GM19025 (cell line): ENCODE results near the gene UROC1.

Experiments
- ATAC-seq: cut with Tn5 transposase; IDR thresholded peaks from one replicate; pipeline ENCODE4 v1.9.1; 2021; ENCODE audit warnings: mild to moderate bottlenecking, low read depth, moderate library complexity; ENCODE audit not compliant: unreplicated experiment

Gene UROC1

DNA sequence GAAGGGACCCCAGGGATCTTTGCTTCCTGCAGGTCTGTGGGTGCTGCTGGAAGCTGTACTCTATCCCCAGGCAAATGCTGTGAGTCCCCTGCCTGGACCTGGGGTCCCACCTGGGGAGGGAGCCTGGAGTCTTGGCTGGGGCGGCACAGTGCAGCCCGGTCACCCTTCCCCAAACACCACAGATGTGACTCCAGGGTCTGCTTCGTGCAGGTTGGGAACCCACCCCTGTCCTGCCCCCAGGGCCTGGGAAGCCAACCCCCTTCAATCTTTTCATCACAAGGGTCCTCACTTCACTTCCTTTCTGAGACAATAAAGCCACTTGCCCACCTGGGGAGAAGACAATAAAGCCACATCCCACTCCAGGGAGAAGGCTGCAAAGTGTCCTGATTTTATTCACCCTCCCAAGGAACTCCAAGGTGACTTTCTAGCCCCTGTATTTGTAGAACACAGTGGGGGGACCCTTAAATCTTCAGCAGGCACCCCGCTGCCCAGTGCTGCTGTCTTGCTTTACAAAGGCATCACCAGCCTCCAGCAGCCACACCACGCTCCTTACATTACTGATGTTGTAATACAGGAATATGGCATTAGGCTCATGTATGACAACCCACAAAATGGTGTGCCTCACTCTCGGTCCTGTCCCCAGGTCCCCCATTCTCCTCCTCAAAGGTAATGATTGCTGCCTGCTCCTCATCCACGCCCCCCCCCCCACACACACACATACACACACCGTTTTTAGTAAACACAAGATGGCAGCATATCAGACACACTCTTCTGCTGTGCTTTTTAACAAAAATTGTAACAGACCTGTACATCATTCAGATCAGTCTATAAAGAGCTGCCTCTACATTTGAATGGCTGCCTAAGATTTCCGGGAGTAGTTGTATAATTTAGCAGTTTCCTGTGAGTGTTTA lies 31.2 kb upstream of the UROC1 start:
- no peak for ATAC-seq

DNA sequence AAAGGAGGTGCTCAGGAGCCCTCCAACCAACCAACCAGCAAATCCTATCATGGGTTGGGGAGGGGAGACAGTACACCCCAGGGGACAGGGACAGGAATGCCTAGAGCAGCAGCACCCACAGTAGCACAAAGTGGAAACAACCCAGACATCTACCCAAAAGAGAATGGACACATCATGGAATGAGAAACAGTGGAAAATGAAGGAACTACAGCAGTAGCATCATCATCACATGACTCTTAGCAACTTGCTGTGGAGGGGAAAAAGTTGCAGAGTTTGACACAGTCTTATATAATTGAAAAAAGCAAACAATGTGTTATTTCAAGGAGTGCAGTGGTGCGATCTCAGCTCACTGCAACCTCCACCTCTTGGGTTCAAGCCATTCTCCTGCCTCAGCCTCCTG lies 30.1 kb upstream of the UROC1 start:
- no peak for ATAC-seq

DNA sequence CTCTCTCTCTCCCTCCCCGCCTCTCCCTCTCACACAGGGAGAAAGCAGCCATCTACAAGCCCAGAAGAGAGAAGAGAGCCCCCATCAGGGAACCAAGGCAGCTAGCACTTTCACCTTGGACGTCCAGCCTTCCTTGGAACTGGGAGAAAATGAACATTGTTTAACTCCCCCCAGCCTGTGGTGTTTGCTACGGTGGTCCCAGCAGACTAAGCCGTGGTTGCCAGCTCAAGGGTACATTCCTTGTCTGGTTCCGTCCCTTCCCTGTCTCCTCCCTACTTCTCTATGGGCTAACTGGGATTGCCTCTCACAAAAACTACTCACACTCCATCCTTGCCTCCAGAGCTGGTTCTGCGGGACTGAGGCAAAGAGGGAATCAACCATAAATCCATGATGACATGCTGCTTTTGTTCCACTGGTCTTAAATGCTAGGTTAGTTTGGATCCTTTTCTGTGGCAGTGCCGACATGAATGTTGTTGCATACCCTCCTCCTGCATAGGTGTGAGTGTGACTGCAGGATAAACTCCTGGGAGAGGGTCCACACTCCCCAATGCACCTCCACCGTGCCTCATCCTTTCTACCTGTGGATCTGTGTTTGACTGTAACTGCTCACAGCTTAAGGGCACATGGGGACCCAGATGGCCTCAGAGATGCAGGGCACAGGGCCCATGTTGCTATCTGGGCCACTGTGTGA lies 29.1 kb upstream of the UROC1 start:
- ATAC-seq: no peak

DNA sequence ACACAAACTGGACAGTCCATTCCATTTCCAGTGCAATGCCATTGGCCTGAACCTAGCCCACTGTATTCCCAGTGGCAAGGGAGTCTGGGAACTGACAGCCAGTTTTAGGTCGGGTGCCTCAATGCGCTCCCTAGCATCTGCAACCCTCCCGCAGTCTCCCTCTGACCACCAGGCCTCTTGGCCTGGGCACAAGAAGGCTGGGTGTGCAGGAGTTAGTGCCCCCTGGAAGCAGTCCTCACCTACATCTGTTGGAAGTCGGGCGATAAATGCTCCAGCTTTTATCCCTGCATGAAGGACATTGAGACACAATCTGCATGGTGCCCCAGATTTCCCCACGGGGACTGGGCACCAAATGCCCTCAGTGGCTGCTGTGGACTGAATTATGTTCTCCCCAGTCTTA lies 28.4 kb upstream of the UROC1 start:
- ATAC-seq: no peak

DNA sequence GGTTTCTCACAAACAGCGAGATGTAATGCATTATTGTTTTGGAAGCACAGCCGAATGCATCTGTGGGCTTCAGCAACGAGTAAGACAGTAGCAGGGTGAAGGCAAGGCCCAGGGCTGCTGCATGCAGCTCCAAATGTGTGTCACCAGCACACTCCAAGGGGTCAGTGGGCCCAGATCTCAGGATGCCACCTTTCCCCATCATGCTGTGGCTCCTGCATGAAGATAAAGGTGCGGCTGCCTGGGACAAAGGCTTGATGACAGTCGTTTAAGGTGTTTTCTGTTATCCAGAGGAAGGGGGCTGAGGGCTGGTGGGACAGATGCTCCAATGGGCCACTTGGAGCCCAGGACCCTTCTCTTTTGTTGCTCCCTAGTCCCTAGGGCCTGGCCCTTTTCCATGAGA lies 28.0 kb upstream of the UROC1 start:
- ATAC-seq: no peak

GRCh38 chr3:126544596-126545281 lies 27.2 kb upstream of the UROC1 start:
- no peak for ATAC-seq

DNA sequence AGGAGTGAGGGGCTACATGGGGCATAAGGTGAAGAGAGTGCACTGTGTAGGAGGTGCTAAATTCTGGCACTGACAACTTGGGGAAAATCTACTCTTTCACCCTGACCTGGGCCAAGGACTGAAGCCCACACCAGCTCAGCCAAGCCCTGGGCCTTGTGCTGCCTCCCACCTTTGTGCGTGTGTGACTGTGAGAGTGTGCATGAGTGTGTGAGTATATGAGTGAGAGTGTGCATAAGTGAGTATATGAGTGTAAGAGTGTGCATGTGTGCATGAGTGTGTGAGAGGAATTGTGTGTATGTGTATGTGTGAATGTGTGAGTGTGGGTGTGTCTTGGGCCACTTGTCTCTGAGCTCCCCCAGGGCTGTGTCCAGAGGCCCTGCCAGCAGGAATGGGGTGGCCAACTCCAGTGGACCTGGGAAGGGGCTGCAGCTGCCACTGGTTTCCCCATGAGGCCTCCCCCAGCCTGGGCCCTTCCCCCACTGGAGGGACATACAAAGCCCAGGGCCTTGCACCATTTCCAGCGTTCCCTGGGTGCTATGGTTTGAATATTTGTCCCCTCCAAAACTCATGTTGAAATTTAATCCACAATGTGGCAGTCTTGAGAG lies 26.0 kb upstream of the UROC1 start:
- no peak for ATAC-seq

GRCh38 chr3:126542340-126543241 lies 25.0 kb upstream of the UROC1 start:
- ATAC-seq: no peak

DNA sequence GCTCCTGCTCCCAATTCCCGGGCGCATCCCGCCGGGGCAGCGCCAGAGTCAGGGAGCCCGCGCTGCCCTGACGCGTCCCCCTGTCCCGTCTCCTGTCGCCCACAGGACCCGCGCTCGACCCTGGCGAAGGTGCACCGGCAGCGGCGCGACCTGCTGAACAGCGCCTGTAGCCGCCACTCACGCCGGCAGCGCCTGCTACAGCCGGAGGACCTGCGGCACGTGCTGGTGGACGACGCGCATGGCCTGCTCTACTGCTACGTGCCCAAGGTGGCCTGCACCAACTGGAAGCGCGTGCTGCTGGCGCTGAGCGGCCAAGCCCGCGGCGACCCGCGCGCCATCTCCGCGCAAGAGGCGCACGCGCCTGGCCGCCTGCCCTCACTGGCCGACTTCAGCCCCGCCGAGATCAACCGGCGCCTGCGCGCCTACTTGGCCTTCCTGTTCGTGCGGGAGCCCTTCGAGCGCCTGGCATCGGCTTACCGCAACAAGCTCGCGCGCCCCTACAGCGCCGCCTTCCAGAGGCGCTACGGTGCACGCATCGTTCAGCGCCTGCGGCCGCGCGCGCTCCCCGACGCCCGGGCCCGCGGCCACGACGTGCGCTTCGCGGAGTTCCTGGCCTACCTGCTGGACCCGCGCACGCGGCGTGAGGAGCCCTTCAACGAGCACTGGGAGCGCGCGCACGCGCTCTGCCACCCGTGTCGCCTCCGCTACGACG lies 24.2 kb upstream of the UROC1 start:
- no peak for ATAC-seq

GRCh38 chr3:126540951-126541627 lies 23.5 kb upstream of the UROC1 start:
- no peak for ATAC-seq

DNA sequence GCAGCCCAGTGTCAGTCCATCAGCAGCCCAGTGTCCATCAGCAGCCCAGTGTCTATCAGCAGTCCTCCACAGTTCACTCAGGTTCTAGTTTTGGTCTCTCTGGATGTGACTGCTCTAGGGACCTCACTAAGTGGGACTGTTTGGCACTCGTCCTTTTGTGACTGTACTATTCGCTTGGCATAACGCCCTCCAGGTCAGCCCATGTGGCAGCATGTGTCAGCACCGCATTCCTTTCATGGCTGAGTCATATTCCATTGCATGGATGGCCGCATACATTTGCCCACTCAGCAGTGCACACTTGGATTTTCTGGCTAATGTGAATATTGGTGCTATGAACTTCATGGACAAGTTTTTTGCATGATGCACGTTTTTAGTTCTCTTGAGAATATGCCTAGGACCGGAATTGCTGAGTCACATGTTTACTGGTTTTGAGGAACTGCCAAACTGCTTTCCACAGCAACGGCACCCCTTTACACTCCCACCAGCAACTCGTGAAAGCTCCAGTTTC lies 22.8 kb upstream of the UROC1 start:
- ATAC-seq: no peak

GRCh38 chr3:126539558-126540250 lies 22.1 kb upstream of the UROC1 start:
- no peak for ATAC-seq

DNA sequence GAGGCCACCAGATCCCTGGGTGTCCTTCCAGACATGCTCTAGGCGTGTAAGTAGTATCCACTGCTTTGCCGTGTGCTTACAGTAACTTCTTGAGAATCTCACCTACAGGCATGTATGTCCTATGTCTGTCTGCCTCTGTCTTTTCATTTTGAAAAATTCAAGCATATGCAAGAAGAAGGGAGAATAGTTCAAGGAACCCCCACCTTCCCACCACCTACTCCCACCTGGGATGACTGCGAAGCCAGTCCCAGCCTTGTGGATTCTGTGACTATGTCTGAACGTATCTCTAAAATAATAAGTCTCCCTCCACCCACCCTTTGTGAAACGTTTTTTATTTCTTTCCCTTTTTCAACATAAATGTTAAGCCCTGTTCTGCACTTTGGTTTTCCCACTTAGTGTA lies 21.4 kb upstream of the UROC1 start:
- ATAC-seq: no peak

GRCh38 chr3:126538316-126538715 lies 20.7 kb upstream of the UROC1 start:
- ATAC-seq: no peak

GRCh38 chr3:126537730-126538281 lies 20.2 kb upstream of the UROC1 start:
- ATAC-seq: no peak

DNA sequence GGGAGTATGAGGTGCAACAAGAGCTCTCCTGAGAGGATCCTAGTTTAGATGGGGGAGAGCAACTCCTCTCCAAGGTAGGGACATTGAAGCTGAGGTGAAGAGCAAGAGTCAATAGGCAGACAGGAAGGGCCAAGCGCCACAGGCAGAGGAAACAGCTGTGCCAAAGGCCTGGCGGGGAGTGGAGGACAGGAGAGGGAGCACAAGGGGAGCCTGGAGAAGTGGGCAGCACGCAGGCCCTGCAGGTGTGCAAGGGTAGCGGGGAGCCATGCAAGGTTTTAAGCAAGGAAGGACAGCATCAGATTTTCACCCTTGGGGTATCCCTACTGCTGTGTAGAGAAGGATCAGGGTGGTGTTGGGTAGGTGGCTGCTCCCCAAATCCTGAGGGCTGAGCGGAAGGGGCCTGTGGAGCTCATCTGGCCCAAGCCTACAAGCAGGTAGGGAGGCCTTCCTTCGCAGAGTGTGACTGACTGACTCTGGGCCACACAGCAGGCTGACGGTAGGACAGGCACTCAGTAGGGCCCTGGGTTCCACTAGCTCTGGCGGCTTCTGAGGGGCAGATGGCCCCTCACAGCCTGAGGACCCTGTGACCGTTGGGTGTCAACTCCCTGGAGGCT lies 19.6 kb upstream of the UROC1 start:
- ATAC-seq: no peak

DNA sequence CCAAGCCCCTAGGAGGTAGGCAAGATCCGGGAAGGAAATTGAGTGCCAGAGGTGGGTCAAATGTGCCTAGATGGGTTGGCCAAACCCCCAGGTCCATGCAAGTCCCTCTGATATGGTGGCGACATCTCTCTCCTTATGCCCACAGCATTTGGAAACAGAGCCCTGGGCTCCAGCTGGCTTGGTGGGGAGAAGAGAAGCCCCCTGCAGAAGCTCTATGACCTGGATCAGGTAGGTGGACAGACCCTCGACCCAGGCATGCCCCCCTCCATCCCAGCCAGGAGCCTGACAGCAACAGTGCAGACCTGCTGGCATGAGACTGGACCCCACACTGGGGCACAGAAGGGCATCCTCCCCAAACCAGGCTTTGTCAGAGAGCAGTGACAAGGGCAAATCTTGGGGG lies 18.6 kb upstream of the UROC1 start:
- no peak for ATAC-seq
